GM13976 (cell line): ENCODE results near the gene EPO.
"Not testable (repeated sequence)": the region's sequence is repeated elsewhere in the genome, so short reads cannot be mapped to it uniquely, and the experiment has no call there.

Experiments
- DNase-seq: peaks from one replicate; pipeline ENCODE4 v3.0.0; 2012; ENCODE audit warnings: low spot score
- CTCF ChIP-seq: IDR thresholded peaks from 2 replicates; pipeline ENCODE4 v1.5.1; 2012; ENCODE audit warnings: borderline replicate concordance, mild to moderate bottlenecking; ENCODE audit not compliant: insufficient read depth; ENCODE audit errors: extremely low read depth, missing control alignments, control extremely low read depth
- in situ Hi-C: fragments of 300-500 bp; cut with MboI; formaldehyde crosslinking; loops from one replicate; pipeline ENCODE4 v1.12.0; 2022; ENCODE audit warnings: low sequenced_read_pairs, mixed read lengths, inconsistent platforms; ENCODE audit not compliant: unreplicated experiment

The EPO gene

DNA sequence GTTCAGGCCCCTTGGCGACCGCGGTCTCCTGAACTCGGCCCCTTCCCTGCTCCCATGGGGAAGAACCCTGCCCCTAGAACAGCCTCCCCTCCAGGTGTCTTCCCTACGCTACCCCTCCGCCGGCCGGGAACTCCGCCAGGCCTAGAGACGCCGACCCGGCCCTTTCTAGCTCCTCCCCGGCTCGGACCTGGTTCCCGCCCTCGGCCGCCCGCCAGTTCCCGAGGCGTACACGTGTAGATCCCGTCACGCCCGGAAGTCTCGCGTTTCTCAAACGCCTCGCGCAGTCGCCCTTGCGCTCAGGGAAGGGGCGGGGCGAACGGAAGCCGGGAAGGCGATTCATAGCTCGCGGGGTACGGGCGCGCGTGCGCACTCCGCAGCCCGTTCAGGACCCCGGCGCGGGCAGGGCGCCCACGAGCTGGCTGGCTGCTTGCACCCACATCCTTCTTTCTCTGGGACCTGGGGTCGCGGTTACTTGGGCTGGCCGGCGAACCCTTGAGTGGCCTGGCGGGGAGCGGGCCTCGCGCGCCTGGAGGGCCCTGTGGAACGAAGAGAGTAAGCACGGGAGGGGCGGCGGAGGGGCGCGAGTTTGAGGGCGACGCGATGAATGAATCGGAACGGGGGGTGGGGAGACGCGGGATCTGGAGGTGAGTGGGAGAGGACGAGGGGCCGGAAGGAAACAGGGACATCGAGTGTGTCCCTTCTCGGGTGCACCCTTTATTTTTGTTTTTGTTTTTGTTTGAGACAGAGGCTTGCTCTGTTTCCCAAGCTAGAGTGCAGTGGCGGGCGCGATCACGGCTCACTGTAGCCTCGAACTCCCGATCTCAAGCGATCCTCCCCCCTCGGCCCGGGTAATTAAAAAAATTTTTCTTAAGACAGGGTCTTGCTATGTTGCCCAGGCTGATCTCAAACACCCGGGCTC is 14.3 kb upstream of the EPO start, which contains the start of gene POP7:
Gene POP7 (plus strand): TSS at position 369 of the 919 bp plus-strand sequence. CDS start 710 bp downstream, outside the sequence.
- in situ Hi-C loops = no loop called here
- TF ChIP-seq CTCF = no peak
- DNase-seq = peak; percentile 99

- in situ Hi-C loops = no loop called here
- no peak for DNase-seq
- TF ChIP-seq CTCF = no peak
These were observed 13.5 kb upstream of the EPO start for GRCh38 chr7:100706672-100707311.

DNA sequence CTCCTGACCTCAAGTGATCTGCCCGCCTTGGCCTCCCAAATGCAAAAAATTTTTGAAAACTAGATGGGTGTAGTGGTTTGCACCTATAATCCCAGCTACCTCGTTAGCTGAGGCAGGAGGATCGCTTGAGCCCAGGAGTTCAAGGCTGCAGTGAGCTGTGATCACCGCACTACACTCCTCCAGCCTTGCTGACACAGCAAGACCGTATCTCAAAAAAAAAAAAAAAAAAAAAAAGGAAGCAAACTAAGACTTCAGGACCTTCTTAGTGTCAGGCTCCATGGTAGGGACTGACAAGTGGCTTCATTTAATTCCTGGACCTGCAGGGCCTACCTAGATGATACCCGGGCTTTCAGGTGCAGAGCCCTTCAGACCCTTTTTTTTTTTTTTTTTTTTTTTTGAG is 11.9 kb upstream of the EPO start:
- in situ Hi-C loops = no loop called here
- DNase-seq = no peak
- TF ChIP-seq CTCF = no peak

DNA sequence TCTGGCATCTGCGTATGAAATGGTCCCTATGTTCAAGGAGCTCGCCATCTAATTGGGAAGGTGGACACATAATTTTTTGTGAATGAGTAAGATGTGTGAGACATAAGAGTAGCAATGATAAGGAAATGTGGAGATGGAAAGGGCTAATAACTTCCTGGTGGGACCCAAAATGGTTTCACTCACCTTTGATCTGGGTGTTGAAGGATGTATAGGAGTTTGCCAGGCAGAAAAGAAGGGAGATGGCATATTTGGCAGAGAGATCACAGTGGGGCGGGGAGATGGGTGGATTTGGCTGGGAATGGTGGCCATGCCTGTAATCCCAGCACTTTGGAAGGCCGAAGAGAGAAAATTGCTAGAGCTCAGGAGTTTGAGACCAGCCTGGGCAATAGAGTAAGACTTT is 9.8 kb upstream of the EPO start:
- in situ Hi-C loops = no loop called here
- no peak for TF ChIP-seq CTCF

DNA sequence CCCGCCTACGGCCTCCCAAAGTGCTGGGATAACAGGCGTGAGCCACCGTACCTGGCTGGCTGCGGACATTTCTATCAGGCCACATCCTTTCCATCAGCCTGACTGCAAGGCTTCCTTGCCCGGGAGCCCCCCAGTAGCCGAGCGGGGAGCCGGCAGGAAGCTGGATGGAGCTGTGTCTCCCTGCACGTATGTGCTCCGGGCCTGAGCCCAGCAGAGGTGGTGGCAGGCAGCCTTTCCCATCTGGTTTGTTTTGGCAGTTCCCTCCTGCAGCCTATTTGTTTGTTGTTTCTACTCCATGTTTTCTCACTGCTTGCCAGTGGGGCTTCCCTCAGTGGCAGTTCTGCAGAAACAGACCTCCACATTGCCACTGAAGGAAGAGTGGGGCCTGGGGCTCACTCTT is 8.9 kb upstream of the EPO start:
- in situ Hi-C loops = no loop called here
- no peak for TF ChIP-seq CTCF
- no peak for DNase-seq

More for the DNA sequence above, 9.8 kb upstream of the EPO start:
- no peak for DNase-seq

DNA sequence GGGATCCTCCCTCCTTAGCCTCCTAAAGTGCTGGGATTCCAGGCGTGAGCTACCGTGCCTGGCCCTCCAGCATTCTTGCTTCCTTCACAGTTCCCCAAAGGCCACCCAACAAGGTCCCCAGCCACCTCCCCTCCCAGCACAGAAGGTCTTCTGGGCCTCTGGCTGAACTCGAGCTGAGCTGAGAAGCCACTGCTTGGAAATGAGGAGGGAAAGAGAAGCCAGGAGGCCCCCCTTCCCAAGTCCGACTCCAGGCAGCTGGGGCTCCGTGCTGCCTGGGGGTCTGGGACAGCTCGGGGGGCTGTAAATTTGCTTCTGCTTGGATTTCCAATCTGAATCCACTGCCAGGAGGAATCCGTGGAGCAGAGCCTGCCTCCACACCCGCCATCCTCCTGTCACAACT is 5.5 kb upstream of the EPO start:
- TF ChIP-seq CTCF = no peak
- in situ Hi-C loops = no loop called here
- no peak for DNase-seq

DNA sequence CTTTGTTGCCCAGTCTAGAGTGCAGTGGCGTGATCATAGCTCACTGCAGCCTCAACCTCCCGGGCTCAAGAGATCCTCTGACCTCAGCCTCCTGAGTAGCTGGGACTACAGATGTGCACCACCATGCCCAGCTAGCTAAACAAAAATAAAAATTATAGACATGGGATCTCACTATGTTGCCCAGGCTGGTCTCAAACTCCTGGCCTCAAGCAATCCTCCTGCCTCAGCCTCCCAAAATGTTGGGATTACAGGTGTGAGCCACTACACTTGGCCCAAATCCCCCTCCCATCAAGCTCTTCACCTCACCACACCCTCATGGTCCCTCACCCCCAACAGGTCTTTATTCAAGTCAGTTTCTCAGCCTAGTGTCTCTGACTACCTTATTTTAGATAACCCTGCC is 3.2 kb upstream of the EPO start:
- in situ Hi-C loops, DNase-seq: not testable (repeated sequence)
